Hepatocyte (in vitro differentiated cells): ENCODE results near the gene RAET1L.

ENCODE experiments used
- EZH2 ChIP-seq: fragments of 200-600 bp; sonication (generic); IDR thresholded peaks from 2 replicates; pipeline ENCODE4 v1.6.1; 2016; ENCODE audit warnings: antibody characterized with exemption, mild to moderate bottlenecking, borderline replicate concordance
- EZH2phosphoT487 ChIP-seq: fragments of 200-600 bp; sonication (generic); IDR thresholded peaks from one replicate; pipeline ENCODE4 v1.6.1; 2018; ENCODE audit warnings: antibody characterized with exemption, mild to moderate bottlenecking, low read depth, moderate library complexity; ENCODE audit not compliant: unreplicated experiment, severe bottlenecking
- TF ChIP-seq, protein P1 (sequence below): fragments of 200-600 bp; sonication (generic); IDR thresholded peaks from 2 replicates; pipeline ENCODE4 v1.5.1; 2016; ENCODE audit warnings: antibody characterized with exemption, mild to moderate bottlenecking; ENCODE audit not compliant: poor library complexity

DNA sequence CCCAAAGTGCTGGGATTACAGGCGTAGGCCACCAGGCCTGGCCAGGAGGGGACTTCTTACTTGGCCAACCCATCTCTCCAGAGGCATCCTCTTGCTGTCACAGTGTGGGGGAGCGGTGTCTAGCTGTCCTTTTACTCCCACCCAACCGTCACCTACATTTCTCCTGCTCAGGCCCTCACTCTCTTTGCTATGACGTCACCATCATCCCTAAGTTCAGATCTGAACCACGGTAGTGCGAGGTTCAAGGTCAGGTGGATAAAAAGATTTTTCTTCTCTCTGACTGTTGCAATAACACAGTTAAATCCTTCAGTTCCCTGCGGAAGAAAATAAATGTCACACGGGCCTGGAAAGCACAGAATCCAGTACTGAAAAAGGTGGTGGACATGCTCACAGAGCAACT lies 7.3 kb upstream of the RAET1L start:
- TF ChIP-seq EZH2phosphoT487 (no peak), EZH2 (no peak)
- TF ChIP-seq, protein P1, sequence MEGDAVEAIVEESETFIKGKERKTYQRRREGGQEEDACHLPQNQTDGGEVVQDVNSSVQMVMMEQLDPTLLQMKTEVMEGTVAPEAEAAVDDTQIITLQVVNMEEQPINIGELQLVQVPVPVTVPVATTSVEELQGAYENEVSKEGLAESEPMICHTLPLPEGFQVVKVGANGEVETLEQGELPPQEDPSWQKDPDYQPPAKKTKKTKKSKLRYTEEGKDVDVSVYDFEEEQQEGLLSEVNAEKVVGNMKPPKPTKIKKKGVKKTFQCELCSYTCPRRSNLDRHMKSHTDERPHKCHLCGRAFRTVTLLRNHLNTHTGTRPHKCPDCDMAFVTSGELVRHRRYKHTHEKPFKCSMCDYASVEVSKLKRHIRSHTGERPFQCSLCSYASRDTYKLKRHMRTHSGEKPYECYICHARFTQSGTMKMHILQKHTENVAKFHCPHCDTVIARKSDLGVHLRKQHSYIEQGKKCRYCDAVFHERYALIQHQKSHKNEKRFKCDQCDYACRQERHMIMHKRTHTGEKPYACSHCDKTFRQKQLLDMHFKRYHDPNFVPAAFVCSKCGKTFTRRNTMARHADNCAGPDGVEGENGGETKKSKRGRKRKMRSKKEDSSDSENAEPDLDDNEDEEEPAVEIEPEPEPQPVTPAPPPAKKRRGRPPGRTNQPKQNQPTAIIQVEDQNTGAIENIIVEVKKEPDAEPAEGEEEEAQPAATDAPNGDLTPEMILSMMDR = no peak
